SU-DHL-6 (cell line): ENCODE measurements around the gene MUTYH.

Source experiments
- H2AFZ ChIP-seq: fragments of 200-600 bp; sonication (generic); 2 replicates; pipeline ENCODE4 v1.6.1; 2014; ENCODE audit warnings: low read depth, mild to moderate bottlenecking, moderate library complexity, mixed read lengths, antibody characterized with exemption, low read length; ENCODE audit not compliant: severe bottlenecking
- H3F3A ChIP-seq: fragments of 200-600 bp; shearing (Covaris generic); 2 replicates; pipeline ENCODE4 v1.6.0; 2016; ENCODE audit warnings: antibody characterized with exemption, mild to moderate bottlenecking; ENCODE audit not compliant: insufficient read depth
- H3K27ac ChIP-seq: fragments of 200-600 bp; sonication (generic); 2 replicates; pipeline ENCODE4 v1.5.1; 2016; ENCODE audit warnings: low read depth, mild to moderate bottlenecking, low read length, moderate library complexity, mixed read lengths
- H3K27me3 ChIP-seq: fragments of 200-600 bp; sonication (generic), shearing (Covaris generic); 2 replicates; pipeline ENCODE4 v1.6.0; 2014; ENCODE audit warnings: mild to moderate bottlenecking, low read length
- H3K36me3 ChIP-seq: fragments of 200-600 bp; sonication (generic); 2 replicates; pipeline ENCODE4 v1.6.1; 2014; ENCODE audit warnings: mild to moderate bottlenecking, low read length, mixed read lengths
- H3K4me2 ChIP-seq: fragments of 300-600, 200-600 bp; shearing (Covaris generic), sonication (generic); 2 replicates; pipeline ENCODE4 v1.6.0; 2014; ENCODE audit warnings: low read length, low read depth, mild to moderate bottlenecking; ENCODE audit not compliant: poor library complexity, severe bottlenecking
- H3K4me3 ChIP-seq: fragments of 200-600 bp; sonication (generic); 2 replicates; pipeline ENCODE4 v1.5.1; 2014; ENCODE audit warnings: antibody characterized with exemption, low read length, mild to moderate bottlenecking, mixed read lengths; ENCODE audit not compliant: insufficient read depth, poor library complexity, severe bottlenecking
- H3K79me2 ChIP-seq: fragments of 200-600 bp; sonication (generic); 2 replicates; pipeline ENCODE4 v1.6.1; 2014; ENCODE audit warnings: mild to moderate bottlenecking, low read length, moderate library complexity; ENCODE audit not compliant: insufficient read depth
- H3K9ac ChIP-seq: fragments of 200-600 bp; sonication (generic); 2 replicates; pipeline ENCODE4 v1.7.0; 2014; ENCODE audit warnings: mild to moderate bottlenecking, low read length
- H3K9me2 ChIP-seq: fragments of 200-600 bp; sonication (generic); replicated peaks from 2 replicates; pipeline ENCODE4 v1.6.1; 2014; ENCODE audit warnings: low read length; ENCODE audit not compliant: insufficient read depth
- H3K9me3 ChIP-seq: fragments of 200-600 bp; sonication (generic); 2 replicates; pipeline ENCODE4 v1.6.1; 2014; ENCODE audit warnings: low read length, mixed read lengths; ENCODE audit not compliant: insufficient read depth
- H4K20me1 ChIP-seq: fragments of 200-600 bp; sonication (generic); 2 replicates; pipeline ENCODE4 v1.6.1; 2014; ENCODE audit warnings: low read depth, mild to moderate bottlenecking, antibody characterized with exemption, low read length, moderate library complexity, mixed read lengths
- EZH2phosphoT487 ChIP-seq: fragments of 200-600 bp; sonication (generic), shearing (Covaris generic); conservative IDR thresholded peaks from 2 replicates; pipeline ENCODE4 v1.6.1; 2018; ENCODE audit warnings: mild to moderate bottlenecking, antibody characterized with exemption, low read length, moderate library complexity, mixed read lengths
- TF ChIP-seq, protein P1 (sequence below): fragments of 200-600 bp; sonication (generic); IDR thresholded peaks from one replicate; pipeline ENCODE4 v1.5.1; 2017; ENCODE audit warnings: antibody characterized with exemption, mild to moderate bottlenecking, low read length, moderate library complexity; ENCODE audit not compliant: insufficient read depth, poor library complexity, severe bottlenecking

The MUTYH gene

GRCh38 chr1:45346473-45346872, 6.2 kb upstream of the MUTYH start:
- Histone ChIP-seq H4K20me1 (no peaks in the 10 kb centered on the region), H3K9ac (no peak overlapping the region), H2AFZ (no peak overlapping the region), H3K9me2 (no peaks in the 10 kb centered on the region), H3K9me3 (no peaks in the 10 kb centered on the region), H3K4me2 (no peak overlapping the region), H3K27ac (no peak overlapping the region), H3K36me3 (peaks cover 8% of the 10 kb centered on the region; the same call in 1 of the 2 replicates), H3K79me2 (peaks cover 7% of the 10 kb centered on the region), H3K4me3 (no peak overlapping the region), H3F3A (0 out of 2 replicates have a peak, but pooled peaks cover 9% of the 10 kb centered on the region), H3K27me3 (no peaks in the 10 kb centered on the region)
- TF ChIP-seq, protein P1, sequence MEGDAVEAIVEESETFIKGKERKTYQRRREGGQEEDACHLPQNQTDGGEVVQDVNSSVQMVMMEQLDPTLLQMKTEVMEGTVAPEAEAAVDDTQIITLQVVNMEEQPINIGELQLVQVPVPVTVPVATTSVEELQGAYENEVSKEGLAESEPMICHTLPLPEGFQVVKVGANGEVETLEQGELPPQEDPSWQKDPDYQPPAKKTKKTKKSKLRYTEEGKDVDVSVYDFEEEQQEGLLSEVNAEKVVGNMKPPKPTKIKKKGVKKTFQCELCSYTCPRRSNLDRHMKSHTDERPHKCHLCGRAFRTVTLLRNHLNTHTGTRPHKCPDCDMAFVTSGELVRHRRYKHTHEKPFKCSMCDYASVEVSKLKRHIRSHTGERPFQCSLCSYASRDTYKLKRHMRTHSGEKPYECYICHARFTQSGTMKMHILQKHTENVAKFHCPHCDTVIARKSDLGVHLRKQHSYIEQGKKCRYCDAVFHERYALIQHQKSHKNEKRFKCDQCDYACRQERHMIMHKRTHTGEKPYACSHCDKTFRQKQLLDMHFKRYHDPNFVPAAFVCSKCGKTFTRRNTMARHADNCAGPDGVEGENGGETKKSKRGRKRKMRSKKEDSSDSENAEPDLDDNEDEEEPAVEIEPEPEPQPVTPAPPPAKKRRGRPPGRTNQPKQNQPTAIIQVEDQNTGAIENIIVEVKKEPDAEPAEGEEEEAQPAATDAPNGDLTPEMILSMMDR: no peak
- no peak for TF ChIP-seq EZH2phosphoT487

- H3K9me2 ChIP-seq: no peaks in the 10 kb centered on the region
- H2AFZ ChIP-seq: no peak overlapping the region
- no peak overlapping the region for H3K9ac ChIP-seq
- no peaks in the 10 kb centered on the region for H3K9me3 ChIP-seq
- H3K36me3 ChIP-seq: peaks cover 8% of the 10 kb centered on the region; the same call in 1 of the 2 replicates
- TF ChIP-seq, protein P1: no peak
- no peak for TF ChIP-seq EZH2phosphoT487
- no peaks in the 10 kb centered on the region for H4K20me1 ChIP-seq
- H3K27ac ChIP-seq: no peak overlapping the region
- H3K27me3 ChIP-seq: no peaks in the 10 kb centered on the region
- H3K4me3 ChIP-seq: no peak overlapping the region
- H3K79me2 ChIP-seq: peaks cover 19% of the 10 kb centered on the region
- 0 out of 2 replicates have a peak, but pooled peaks cover 9% of the 10 kb centered on the region for H3F3A ChIP-seq
- H3K4me2 ChIP-seq: no peak overlapping the region
Observed at GRCh38 chr1:45345014-45345413, 4.8 kb upstream of the MUTYH start.

- TF ChIP-seq, protein P1: no peak
- TF ChIP-seq EZH2phosphoT487: no peak
- no peak overlapping the region for H2AFZ ChIP-seq
- H4K20me1 ChIP-seq: no peaks in the 10 kb centered on the region
- H3K4me3 ChIP-seq: no peak overlapping the region
- H3F3A ChIP-seq: 0 out of 2 replicates have a peak, but pooled peaks cover 9% of the 10 kb centered on the region
- peaks cover 22% of the 10 kb centered on the region for H3K79me2 ChIP-seq
- H3K9ac ChIP-seq: no peak overlapping the region
- H3K27me3 ChIP-seq: no peaks in the 10 kb centered on the region
- no peaks in the 10 kb centered on the region for H3K9me3 ChIP-seq
- no peak overlapping the region for H3K27ac ChIP-seq
- no peak overlapping the region for H3K4me2 ChIP-seq
- no peaks in the 10 kb centered on the region for H3K9me2 ChIP-seq
- H3K36me3 ChIP-seq: peaks cover 8% of the 10 kb centered on the region; the same call in 1 of the 2 replicates
Observed at GRCh38 chr1:45344499-45344898, 4.3 kb upstream of the MUTYH start.
